Activated gamma-delta T cell treated with anti-CD3 and anti-CD28 coated beads, Interleukin-2, amount 50 U/mL, for 16 hours (primary cell): ENCODE measurements around the gene SCN4A.
A peak's percentile ranks its signal among the peaks of the same experiment; 100 is the strongest.
"Not testable (repeated sequence)": the region's sequence is repeated elsewhere in the genome, so short reads cannot be mapped to it uniquely, and the experiment has no call there.

Source experiments
- DNase-seq: peaks from one replicate; pipeline ENCODE4 v3.0.0-alpha.2; 2020; ENCODE audit warnings: low read depth

SCN4A gene

DNA sequence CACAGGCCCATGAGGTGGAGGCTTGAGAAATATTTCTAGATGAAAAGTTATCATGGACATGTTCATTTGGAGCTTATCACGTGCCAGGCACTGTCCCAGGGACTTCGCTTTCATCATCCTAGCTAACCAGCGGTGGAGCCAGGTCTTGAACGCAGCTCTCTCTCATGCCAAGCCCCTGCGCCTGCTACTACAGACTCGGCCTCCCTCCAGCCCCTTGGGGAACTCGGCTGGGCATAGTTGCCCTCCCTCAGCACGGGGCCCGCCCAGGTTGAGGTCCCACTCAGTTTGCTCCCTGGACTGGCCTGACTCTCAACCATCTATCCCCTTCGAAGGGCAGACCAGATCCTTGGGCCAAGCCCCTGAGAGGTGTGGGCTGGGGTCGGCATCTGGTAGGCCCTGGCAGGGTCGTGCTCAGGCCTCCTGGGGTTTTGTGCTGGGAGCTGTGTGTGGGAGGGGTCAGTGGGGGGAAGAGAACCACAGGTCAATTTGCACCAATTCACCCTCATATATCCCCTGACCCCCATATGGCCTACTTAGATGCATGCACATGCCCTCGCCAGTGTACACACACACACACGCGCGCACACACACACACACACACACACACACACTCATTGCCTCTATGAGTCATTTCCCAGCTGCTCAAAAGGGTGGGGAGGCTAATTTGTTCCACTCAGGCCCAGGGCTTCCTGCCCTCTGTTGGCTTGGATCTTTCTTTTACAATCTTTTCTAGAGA lies 12.1 kb upstream of the SCN4A start:
- peak; percentile 56 for DNase-seq

DNA sequence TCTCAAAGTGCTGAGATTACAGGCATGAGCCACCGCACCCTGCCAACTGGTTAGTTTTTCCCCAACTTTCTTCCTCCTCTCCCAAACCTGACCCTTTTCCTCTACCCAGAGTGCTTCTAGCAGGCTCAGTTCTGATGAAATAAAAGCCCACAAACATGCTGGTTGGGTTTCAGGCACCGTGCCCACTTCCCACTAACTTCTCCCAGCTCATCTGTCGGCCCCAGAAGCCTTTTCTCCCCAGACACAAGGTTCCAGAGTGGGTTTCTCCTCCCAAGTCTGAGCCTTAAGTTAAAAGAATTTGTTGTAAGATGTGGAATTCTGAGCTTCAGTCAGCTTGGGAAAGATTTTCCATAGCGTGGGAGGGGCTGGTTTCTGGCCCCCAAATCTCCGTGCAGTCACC lies 11.5 kb upstream of the SCN4A start:
- no peak for DNase-seq

DNA sequence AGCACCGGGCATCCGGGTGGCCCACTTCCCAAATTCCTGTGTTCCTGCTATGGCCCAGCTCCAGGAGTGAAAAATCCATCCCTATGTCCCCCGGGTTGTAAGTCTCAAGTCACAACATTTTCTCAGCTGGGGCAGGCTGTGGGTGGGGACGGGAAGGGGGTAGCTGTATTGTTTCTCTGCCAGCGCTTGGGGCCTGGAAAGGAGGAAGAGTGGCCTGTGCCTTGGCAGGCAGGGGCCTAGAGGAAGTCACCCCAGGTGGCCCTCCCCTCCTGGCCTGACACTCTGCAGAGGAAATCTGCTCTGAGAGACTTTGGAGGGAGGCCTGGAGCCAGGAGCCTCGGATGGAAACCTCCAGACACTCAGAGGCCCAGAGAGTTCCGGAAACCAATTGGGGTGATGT lies 10.6 kb upstream of the SCN4A start:
- no peak for DNase-seq

DNA sequence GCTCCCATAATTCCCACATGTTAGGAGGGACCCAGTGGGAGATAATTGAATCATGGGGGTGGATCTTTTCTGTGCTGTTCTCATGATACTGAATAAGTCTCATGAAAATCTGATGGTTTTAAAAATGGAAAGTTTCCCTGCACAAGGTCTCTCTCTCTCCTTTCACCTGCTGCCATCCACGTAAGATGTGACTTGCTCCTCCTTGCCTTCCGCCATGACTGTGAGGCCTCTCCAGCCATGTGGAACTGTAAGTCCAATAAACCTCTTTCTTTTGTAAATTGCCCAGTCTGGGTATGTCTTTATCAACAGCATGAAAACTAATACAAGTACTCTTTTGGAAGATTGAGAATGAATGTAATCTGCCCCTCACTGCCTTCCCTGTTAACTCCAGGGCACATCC lies 9.9 kb upstream of the SCN4A start:
- DNase-seq: not testable (repeated sequence)

DNA sequence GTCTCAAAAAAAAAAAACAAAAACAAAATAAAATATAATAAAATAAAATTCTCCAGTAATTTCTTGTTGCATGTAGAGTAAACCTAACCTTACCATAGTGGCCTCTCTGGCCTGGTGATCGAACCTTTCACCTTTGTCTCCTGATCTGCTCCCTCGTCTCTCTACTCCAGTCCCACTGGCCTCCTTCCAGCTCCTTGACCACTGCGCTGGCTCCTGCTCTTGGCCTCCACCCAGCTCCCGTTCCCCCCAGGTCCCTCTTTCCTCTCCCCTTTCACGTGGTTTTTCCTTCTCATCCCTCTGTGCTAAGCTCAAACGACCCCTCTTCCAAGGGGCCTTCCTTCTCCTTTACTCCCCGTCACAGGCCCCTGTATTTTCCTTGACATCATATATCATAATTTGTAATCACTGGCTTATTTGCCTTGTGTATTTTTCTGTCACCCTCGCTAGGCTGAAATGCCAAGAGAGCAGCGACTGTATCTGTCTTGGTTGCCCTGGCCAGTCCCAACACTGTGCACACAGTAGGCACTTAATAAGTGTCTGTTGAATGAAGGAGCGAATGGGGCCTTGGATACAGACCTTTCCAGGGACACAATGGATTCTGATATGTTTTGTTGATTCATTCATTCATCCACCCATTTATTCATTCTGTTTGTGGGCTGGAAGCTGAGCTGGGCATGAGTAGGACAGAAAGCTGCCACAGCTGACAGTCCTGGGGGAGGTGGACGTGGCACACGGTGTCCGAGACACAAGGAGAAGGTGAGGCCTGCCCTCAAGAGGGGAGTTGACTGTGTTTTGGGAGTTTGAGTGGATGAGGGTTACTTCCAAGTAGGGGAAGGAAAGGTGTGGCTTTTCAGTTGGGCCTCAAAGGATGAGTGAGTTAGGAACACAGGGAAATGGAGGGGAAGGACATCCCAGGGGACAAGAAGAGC lies 5.8 kb upstream of the SCN4A start:
- DNase-seq: no peak

DNA sequence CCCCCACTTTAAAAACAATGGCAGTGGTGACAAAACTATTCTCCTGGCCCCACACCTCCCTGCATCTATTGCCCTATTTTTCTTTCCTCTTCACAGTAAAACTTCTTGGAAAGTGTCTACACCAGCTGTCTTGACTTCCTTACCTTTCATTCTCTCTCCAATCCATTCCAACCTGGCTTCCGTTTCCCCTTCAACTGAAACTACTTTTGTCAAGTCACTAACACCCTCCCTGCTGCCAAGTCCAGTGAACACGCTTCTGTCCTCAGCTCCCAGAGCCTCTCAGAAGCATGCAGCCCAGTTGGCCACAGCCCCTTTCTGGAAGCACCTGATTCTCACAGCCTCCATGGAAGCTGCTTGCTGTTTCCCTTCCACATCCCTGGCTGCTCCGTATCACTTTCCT lies 4.0 kb upstream of the SCN4A start:
- DNase-seq: no peak

DNA sequence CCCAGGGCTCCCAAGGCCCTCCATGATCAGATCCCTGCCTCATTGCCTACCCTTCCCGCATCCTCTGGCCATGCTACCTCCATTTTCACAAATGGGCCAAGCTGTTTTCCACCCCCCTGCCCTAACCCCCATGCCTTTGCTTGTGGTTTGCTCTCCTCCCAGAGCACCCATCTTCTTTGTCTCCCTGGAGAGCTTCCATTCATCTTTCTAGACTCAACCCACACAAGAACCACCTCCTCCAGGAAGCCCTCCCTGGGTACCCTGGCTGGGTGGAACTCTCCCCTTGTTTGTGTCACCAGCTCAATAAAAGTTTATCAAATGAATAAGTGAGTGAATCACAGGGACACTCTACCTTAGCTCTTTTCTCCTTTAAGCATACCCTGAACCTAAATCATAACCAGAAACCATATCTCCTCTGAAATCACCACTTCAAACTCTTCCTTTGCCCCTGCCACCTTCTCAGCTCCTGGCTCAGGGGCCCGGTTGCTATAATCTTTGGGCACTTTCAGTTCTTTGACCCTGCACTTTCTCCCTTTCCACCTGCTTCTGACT lies 2.9 kb upstream of the SCN4A start:
- DNase-seq: no peak

DNA sequence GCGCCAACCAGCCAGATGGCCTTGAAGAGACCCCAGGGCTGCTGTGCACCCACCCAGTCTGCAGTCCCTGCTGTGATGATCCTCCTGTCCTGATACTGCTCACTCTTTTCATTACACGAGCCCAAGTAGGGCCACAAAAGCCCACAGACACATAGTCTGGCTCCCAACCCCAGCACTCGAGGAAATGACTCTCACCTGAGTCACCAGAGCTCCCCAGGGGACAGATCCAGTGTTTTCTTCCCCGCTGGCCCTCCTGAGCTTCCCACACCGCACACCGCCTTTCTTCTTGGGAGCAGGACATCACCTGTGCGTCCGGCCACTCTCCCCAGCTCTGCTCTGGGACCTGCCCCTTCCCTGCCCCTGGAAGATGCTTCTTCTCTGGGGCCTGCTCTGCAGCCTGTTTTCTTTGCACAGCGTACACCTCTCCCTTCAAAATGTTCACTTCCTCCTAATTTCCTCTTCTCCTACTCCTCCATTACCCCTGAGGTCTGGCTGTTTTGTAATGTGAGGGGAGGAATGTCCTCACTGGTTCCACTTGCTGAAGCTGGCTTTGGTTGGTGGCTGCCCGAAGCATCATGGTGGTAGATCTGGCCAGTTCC lies 2.0 kb upstream of the SCN4A start:
- DNase-seq: no peak

DNA sequence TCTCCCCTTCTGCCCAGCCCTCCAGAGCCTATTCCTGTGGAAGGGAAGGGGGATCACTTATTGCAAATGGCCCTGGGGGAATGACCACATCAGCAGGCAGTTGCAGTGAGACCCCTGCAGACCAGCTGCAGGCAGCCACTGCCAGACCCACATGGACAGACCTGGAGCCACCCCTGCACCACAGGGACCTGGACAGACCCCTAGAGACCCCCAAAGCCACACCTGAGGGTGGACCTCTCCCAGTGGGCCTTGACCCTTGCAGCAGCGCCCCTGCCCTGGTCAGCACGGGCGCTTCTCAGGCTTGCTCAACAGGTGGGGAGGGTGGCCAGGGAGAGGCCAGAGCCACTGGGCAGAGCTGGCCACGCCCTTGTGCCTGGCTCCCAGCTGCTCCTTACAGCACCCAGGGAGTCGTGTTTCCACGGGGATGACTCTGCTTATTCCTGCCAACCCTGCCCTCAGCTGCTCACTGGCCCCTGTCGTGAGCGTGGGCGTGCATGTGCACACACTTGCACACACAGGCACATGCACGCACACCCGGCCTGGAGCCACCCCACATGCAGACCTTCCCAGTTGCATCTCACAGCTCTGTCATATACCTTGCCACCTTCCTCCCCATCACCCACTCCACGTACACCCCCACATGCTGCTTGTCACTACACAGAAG lies 1.3 kb upstream of the SCN4A start:
- DNase-seq: no peak

DNA sequence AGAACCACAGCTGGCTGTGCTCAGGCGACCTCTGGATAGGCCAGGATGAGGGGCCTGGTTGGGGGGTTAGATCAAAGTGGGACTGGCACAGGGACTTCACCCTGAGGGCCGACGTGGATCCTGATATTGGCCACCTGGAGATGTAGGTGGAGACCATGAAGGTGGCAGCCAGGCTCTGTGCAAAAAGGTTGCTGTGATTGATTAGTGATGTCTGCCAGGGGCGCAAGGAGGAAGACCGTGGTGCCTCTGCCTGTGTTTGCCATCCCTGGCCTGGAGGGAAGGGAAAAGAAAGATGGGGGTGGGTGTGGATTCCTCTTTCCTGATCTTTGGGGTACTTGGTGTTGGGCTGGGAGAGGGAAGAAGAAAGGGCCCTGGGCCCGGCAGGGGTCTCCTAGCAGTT lies 529 bp upstream of the SCN4A start:
- no peak for DNase-seq

DNA sequence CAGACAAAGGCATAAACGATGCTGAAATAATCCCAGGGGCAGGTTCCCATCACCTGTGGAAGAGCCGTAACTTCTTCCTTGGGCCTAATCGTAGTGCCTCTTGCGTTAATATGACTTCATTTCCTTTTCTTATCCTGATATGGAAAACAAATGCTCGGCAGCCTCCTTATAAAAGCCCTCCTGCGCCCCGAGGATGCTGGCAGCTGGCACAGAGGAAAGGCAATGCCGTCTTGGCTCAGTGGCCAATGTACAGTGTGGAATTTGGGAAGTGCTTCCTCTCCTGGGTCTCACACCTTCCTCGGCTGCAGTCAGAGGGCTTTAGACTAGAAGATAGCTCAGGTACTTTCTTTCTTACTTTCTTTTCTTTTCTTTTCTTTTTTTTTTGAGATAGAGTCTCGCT lies 3.4 kb downstream of the SCN4A start:
- DNase-seq: no peak

DNA sequence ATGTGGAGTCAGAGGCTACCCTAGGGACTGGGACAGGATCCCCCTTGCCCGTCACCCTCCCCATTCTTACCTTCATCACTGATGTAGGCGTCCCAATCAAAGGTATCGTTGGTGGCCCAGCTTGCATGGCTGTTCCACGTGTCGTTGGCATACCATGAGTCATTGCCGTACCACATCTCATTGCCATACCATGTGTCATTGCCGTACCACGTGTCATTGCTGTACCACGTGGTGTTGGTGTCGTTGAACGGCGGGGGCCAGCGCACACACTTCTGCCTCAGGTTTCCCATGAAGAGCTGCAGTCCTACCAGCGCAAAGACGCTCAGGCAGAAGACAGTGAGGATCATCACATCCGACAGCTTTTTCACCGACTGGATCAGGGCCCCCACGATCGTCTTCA lies 4.8 kb downstream of the SCN4A start:
- DNase-seq: no peak

DNA sequence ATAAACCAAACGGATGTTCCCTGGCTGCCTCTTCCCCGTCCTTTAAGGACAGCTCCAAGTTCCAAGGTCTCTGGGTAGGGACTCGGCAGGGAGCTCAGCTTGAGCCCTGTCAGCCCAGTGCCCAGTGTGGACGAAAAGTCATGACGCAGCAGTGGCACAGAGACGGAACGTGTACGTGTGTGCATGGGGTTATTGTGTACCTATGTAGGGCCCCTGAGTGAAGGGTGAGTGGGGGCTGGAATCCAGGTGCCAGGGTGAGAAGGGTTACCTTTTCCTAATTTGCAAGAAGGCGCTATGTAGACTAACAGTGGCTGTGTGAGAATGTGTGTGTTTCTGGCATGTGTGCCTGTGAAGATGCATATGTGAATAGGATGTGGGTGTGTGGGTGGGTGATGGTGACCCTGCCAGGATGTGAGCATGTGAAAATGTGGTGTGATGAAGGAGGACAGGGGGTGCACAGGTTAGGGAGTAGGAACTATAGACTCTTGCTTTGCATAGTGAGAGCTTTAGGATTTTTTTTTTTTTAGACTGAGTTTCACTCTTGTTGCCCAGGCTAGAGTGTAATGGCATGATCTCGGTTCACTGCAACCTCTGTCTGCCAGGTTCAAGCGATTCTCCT lies 6.0 kb downstream of the SCN4A start:
- DNase-seq: peak; percentile 39

DNA sequence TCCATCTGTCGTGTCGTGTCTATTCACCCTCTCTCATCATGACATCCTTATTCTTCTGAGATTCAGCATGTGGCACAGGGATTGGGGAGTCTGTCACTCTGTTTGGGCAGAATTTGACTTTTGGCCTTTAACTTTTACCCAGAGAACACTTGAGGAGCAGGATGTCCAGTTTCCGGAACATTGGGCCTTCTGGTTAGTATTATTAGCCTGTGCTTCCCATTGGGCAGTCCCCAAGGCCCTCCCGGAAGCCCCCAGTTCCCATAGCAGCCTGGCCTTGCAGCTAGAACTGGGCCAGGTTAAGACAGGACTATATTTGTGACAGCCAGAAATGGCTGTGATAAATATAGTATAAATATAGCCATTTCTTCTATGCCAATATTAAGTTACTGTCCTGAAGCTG lies 9.6 kb downstream of the SCN4A start:
- no peak for DNase-seq

DNA sequence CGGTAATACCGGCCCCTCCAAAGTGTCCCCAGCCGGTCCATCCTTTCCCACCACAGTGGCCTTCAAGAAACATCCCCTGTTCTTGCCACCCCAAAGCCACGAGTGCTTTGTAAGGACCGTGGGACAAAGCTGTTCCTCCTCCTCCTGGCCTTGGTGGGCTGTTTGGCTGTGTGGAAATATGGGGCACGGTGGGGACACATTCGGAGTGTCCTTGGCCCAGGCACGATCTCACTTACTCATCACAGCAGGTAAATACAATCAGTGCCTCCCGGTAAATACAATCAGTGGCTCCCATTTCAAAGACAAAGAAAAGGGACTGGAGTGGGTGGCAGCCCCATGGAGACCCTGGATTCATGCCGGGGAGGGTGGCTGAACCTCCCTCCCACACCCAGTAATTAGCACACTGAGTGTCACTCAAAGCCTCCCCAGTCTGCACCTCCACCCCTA lies 10.4 kb downstream of the SCN4A start:
- DNase-seq: no peak

DNA sequence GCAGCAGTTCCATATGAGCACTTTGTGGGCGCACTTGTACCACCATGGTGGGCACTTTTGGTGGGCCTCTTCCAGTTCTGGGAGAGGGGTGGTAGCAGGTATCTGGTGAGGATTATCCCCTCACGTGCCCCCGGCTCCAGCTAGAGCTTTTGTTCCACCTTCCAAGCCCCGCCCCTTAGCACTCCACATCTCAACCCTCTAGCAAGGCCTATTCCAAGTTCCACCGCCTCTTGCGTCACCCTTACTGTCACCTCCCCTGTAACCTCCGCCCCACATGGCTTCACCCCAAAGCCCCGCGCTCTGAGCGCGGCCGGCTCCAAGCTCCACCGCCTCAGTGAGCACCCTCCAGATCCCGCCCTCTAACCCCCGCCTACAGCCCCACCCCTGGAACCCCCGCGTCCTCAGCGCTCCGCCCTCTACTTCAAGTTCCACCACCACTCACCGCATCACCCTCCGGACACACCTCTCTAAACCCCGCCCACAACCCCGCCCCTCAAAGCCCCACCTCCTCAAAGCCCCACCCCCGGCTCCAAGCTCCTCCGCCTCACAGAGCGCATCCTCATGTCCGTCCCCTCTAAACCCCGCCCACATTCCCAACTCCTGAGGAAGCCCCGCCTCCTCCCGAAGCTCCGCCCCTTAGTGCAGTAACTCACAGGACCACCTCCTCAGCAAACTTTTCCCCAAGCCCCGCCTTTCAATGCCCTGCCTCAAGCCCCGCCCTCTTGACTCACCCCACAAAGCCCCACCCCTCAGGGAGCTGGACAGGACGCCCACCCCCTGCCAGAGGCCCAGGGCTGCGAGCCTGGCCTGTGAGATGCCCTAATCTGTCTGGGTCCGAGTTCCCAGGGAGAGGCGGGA lies 11.1 kb downstream of the SCN4A start:
- DNase-seq: no peak

DNA sequence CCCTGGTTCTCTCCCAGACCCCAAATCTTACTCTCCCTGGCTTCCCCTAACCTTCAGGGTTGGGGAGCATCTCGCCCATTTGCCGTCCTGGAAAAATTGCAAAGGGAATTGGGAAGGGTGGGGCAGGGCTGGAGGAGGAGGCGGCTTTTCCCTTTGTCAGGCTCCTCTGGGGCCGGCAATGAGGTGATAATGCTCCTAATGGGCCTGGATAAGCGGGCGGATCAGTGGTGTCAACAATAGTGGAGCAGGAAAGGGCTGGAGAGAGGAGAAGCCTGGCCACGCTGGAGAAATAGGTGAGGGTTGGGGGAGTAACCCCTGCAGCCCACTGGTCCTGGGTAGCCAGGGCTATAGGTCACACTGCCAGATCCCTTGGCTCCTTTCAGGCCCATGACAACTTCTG lies 12.3 kb downstream of the SCN4A start:
- no peak for DNase-seq

DNA sequence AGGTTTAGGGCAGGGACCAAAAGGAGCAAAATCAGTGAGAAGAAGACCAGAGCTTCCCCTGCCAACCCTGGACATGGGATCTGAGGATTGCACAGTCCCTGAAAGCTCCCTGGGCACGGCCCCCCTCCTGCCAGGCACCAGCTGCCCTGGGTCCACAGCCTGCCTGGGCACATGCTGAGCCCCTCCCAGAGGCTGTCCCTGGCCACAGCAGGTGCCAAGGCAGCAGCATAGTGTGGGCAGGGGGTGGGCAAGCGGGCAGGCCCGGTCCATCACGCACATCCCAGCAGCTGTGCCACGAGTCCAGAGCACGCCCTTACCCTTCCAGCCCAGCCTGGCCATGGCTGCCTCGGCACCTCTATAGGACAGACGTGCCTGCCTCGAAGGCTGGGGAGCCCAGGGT lies 12.7 kb downstream of the SCN4A start:
- DNase-seq: no peak

DNA sequence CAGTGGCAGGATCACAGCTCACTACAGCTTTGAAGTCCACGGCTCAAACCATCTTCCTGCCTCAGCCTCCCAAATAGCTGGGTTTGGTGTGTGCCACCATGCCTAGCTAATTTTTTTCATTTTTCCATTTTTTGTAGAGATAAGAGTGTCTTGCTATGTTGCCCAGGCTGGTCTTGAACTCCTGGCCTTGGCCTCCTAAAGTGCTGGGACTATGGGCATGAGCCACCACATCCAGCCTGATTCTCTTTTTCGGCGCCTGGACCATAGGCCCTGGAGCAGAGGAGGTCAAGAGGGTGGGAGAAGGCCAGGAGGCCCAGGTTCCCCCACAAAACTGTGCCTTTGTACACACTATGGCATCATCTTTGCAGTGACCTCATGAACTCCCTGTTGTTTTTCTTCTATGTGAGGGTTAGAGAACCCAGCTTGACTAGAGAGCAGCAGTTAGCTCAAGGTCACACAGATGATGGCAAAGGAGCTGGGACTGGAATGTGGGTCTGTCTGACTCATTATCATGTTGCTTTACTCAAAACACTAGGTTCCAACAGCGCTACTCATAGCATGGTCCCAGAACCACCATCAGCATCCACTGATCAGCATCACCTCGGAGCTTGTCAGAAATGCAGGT lies 16.3 kb downstream of the SCN4A start:
- DNase-seq: no peak

DNA sequence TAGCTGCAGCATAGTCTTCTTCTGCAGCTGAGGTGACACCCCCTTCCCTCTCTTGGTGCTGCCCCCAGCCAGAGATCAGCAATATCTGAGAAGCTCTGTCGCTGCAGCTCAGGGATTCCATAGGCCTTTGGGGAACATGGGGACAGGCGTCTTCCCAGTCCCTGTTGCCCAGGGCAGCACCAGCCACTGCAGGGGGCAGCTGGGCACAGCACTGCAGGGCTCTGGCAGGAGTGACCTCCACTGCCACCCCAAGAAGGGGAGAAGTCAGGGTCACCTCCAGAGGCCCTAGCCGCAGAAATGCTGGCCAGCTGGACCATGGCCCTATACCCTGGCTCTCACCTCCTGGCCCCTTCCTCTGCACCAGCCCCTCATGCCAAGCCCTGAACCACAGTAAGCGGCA lies 16.9 kb downstream of the SCN4A start:
- no peak for DNase-seq
